Mononuclear cell (primary cell): ENCODE data around the gene ADAMTS4. TPM values are rescaled to one million over a fixed set of nuclear protein-coding genes. Genes with fewer than 3 reads are reported as not detected.

Source experiments
- H3K27me3 ChIP-seq: 2 replicates; pipeline ENCODE4 v1.6.0; 2011; ENCODE audit warnings: low read length, control low read depth; ENCODE audit not compliant: insufficient read depth
- H3K4me1 ChIP-seq: 2 replicates; pipeline ENCODE4 v1.5.1; 2011; ENCODE audit warnings: mild to moderate bottlenecking, low read length, control low read depth; ENCODE audit not compliant: insufficient read depth
- H3K4me3 ChIP-seq: 2 replicates; pipeline ENCODE4 v1.5.1; 2011; ENCODE audit warnings: mild to moderate bottlenecking, low read length, moderate library complexity
- H3K9me3 ChIP-seq: 2 replicates; pipeline ENCODE4 v1.5.1; 2011; ENCODE audit warnings: low read depth, mild to moderate bottlenecking, control low read depth, low read length
- total RNA-seq: library from RNA; depleted of rRNA; stranded (reverse); fragments of >200 nt; gene quantifications from one replicate; pipeline ENCODE4 v1.2.3, GENCODE V29; 2012

Gene ADAMTS4
- total RNA-seq, 1 donor = 0.21 TPM

- Histone ChIP-seq H3K4me3 (no peak overlapping the region), H3K27me3 (no peaks in the 10 kb centered on the region), H3K4me1 (peaks cover 58% of the 10 kb centered on the region), H3K9me3 (no peaks in the 10 kb centered on the region)
Measured at GRCh38 chr1:161137881-161138280, 61.0 kb downstream of the ADAMTS4 start.

Other genes with a start within 250 kb of the ADAMTS4 start
- gene ITLN2, start 244.2 kb downstream of the ADAMTS4 start, total RNA-seq = not detected
- 37.7 TPM for gene F11R, start 177.9 kb downstream of the ADAMTS4 start, total RNA-seq
- gene TSTD1, start 160.1 kb downstream of the ADAMTS4 start, total RNA-seq = 37.0 TPM
- 86.8 TPM for gene USF1, start 153.1 kb downstream of the ADAMTS4 start, total RNA-seq
- 60.3 TPM for gene ARHGAP30, start 129.2 kb downstream of the ADAMTS4 start, total RNA-seq
- gene NECTIN4, start 109.5 kb downstream of the ADAMTS4 start, total RNA-seq = 1.4 TPM
- not detected for gene KLHDC9, start 100.7 kb downstream of the ADAMTS4 start, total RNA-seq
- 20.0 TPM for gene PFDN2, start 81.0 kb downstream of the ADAMTS4 start, total RNA-seq
- gene NIT1, start 80.9 kb downstream of the ADAMTS4 start, total RNA-seq = 9.0 TPM
- 27.2 TPM for gene DEDD, start 66.4 kb downstream of the ADAMTS4 start, total RNA-seq
- gene UFC1, start 45.1 kb downstream of the ADAMTS4 start, total RNA-seq = 118 TPM
- 11.1 TPM for gene USP21, start 39.6 kb downstream of the ADAMTS4 start, total RNA-seq
- gene PPOX, start 32.6 kb downstream of the ADAMTS4 start, total RNA-seq = 5.1 TPM
- gene B4GALT3, start 21.5 kb downstream of the ADAMTS4 start, total RNA-seq = 18.7 TPM
- 38.0 TPM for gene NDUFS2, start 3.3 kb upstream of the ADAMTS4 start, total RNA-seq
- 190 TPM for gene FCER1G, start 16.2 kb upstream of the ADAMTS4 start, total RNA-seq
- not detected for gene APOA2, start 24.6 kb upstream of the ADAMTS4 start, total RNA-seq
- gene TOMM40L, start 27.0 kb upstream of the ADAMTS4 start, total RNA-seq = 10.0 TPM
- 0.31 TPM for gene NR1I3, start 39.1 kb upstream of the ADAMTS4 start, total RNA-seq
- gene PCP4L1, start 59.7 kb upstream of the ADAMTS4 start, total RNA-seq = not detected
- 1.0 TPM for gene MPZ, start 110.9 kb upstream of the ADAMTS4 start, total RNA-seq
- 22.7 TPM for gene SDHC, start 115.3 kb upstream of the ADAMTS4 start, total RNA-seq
- not detected for gene CFAP126, start 168.8 kb upstream of the ADAMTS4 start, total RNA-seq